Kidney (tissue), 14 donors: ENCODE data around the gene YPEL2. TPM values are rescaled to one million over a fixed set of nuclear protein-coding genes. Genes with fewer than 3 reads are reported as not detected.
"Not testable (repeated sequence)": the region's sequence is repeated elsewhere in the genome, so short reads cannot be mapped to it uniquely, and the experiment has no call there.

ENCODE experiments used
- DNase-seq, 5 donors: peaks; one replicate each; pipeline ENCODE4 v3.0.0-alpha.2; 2013 to 2020
- FAIRE-seq: peaks from 2 replicates; lab custom pipeline; 2012; peaks lifted over from hg19 to GRCh38; lab: Jason Lieb, UNC
- H3K27ac ChIP-seq, 2 donors: one replicate each; pipeline ENCODE4 v1.7.0; 2013; ENCODE audit warnings: low read depth in 2 of 2, low read length in 2 of 2, inconsistent platforms in 1 of 2
- H3K27me3 ChIP-seq: one replicate; pipeline ENCODE4 v1.7.1; 2013; ENCODE audit warnings: low read length, inconsistent platforms; ENCODE audit not compliant: control insufficient read depth, insufficient read depth
- H3K36me3 ChIP-seq, 3 donors: one replicate each; pipeline versions ENCODE4 v1.7.0 to v1.7.1; 2013; ENCODE audit warnings: low read length in 3 of 3, control low read depth in 1 of 3, inconsistent platforms in 1 of 3; ENCODE audit not compliant: insufficient read depth in 3 of 3, control insufficient read depth in 2 of 3
- H3K4me1 ChIP-seq, 3 donors: one replicate each; pipeline versions ENCODE4 v1.7.0 to v1.7.1; 2013; ENCODE audit warnings: low read length in 3 of 3, inconsistent platforms in 1 of 3, low read depth in 1 of 3; ENCODE audit not compliant: control insufficient read depth in 2 of 3, insufficient read depth in 2 of 3
- H3K4me3 ChIP-seq, 3 donors: one replicate each; pipeline versions ENCODE4 v1.7.0 to v1.8.1; 2013; ENCODE audit warnings: low read length in 3 of 3, control low read depth in 1 of 3, inconsistent platforms in 1 of 3
- H3K9ac ChIP-seq, 3 donors: one replicate each; pipeline versions ENCODE4 v1.7.0 to v1.7.1; 2013; ENCODE audit warnings: low read length in 3 of 3, control low read depth in 1 of 3, inconsistent platforms in 1 of 3
- H3K9me3 ChIP-seq, 3 donors: one replicate each; pipeline versions ENCODE4 v1.7.0 to v1.7.1; 2013; ENCODE audit warnings: low read length in 3 of 3, control low read depth in 1 of 3, inconsistent platforms in 1 of 3; ENCODE audit not compliant: control insufficient read depth in 2 of 3, insufficient read depth in 1 of 3
- intact Hi-C: fragments of 100-400 bp; cut with DNase I; formaldehyde crosslinking; loops from one replicate; pipeline ENCODE4 v1.11.1; 2022
- polyA plus RNA-seq: library from polyadenylated mRNA; stranded (reverse); fragments of 350-450 nt; fragmentation: Illumina TruSeq; extraction: RNeasy Lipid Tissue Mini Kit (QIAGEN cat#74804); gene quantifications from one replicate; pipeline ENCODE4 v1.2.3, GENCODE V29; 2014; ENCODE audit warnings: low read depth, low replicate concordance; ENCODE audit not compliant: insufficient read depth
- total RNA-seq: library from RNA; stranded (reverse); fragmentation: NEBNext Ultra II Directional; extraction: Animal tissue kit (Norgen Biotek cat#: 25700); gene quantifications from one replicate; pipeline ENCODE4 v1.2.1, GENCODE V29; 2021
- TF ChIP-seq, protein P1 (sequence below): IDR thresholded peaks from 3 replicates; pipeline ENCODE4 v1.5.1; 2012; ENCODE audit warnings: mild to moderate bottlenecking, moderate library complexity, borderline replicate concordance; ENCODE audit not compliant: insufficient read depth; ENCODE audit errors: extremely low read depth
- donor health status: control.
- donor health status: control.
- donor health status: control.
- donor health status: control.
- donor health status: control.
- donor health status: DM: yes; HTN: yes; CAD: no.
- donor health status: Normal renal cell carcinoma (clear cell type).

YPEL2 gene
- total and polyA plus RNA-seq, 2 donors from 2014 or later, result 9.0 to 53.6 TPM

DNA sequence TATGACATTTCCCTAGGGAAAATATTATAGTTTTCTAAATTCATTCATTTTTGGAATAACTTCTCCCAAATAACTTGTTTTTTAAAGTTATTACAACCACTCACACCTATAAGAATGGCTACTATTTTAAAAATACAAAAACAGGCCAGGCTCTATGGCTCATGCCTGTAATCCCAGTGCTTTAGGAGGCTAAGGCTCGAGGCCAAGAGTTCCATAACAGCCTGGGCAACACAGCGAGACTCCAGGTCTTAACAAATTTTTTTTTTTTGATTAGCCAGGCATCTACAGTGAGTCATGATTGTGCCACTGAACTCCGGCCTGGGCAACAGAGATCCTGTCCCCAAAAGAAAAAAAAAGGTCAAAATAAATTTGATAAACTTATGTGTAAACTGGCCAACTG lies 43.6 kb upstream of the YPEL2 start:
- intact Hi-C loops, result no loop called here
- no peak overlapping the region for H3K9ac ChIP-seq
- H3K9me3 ChIP-seq, result no peaks in the 10 kb centered on the region
- H3K4me1 ChIP-seq, result no peaks in the 10 kb centered on the region
- H3K27me3 ChIP-seq, result no peaks in the 10 kb centered on the region
- H3K36me3 ChIP-seq, result no peaks in the 10 kb centered on the region
- TF ChIP-seq, protein P1, sequence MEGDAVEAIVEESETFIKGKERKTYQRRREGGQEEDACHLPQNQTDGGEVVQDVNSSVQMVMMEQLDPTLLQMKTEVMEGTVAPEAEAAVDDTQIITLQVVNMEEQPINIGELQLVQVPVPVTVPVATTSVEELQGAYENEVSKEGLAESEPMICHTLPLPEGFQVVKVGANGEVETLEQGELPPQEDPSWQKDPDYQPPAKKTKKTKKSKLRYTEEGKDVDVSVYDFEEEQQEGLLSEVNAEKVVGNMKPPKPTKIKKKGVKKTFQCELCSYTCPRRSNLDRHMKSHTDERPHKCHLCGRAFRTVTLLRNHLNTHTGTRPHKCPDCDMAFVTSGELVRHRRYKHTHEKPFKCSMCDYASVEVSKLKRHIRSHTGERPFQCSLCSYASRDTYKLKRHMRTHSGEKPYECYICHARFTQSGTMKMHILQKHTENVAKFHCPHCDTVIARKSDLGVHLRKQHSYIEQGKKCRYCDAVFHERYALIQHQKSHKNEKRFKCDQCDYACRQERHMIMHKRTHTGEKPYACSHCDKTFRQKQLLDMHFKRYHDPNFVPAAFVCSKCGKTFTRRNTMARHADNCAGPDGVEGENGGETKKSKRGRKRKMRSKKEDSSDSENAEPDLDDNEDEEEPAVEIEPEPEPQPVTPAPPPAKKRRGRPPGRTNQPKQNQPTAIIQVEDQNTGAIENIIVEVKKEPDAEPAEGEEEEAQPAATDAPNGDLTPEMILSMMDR, result no peak
- no peak overlapping the region for H3K27ac ChIP-seq
- DNase-seq (no peak), FAIRE-seq (no peak)
- no peak overlapping the region for H3K4me3 ChIP-seq

DNA sequence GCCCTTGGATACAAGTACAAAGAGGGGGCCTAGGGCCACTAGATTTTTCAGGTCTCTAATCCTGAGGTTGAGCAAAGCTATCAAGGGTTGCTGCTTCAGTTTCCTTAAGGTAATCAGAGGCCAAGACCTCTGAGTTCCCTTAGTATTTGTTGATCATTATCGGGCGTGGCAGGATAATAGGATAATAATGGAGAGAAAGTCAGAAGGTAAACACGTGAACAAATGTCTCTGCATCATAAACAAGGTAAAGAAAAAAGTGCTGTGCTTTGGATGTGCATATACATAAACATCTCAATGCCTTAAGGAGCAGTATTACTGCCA lies 41.5 kb upstream of the YPEL2 start:
- intact Hi-C loops, result no loop called here
- Histone ChIP-seq H3K9me3 (no peaks in the 10 kb centered on the region), H3K9ac (no peak overlapping the region), H3K4me1 (no peaks in the 10 kb centered on the region), H3K27ac (no peak overlapping the region), H3K27me3 (no peaks in the 10 kb centered on the region), H3K4me3 (no peak overlapping the region), H3K36me3 (no peaks in the 10 kb centered on the region)
- no peak for DNase-seq
- TF ChIP-seq, protein P1, result no peak
- FAIRE-seq, result no peak

DNA sequence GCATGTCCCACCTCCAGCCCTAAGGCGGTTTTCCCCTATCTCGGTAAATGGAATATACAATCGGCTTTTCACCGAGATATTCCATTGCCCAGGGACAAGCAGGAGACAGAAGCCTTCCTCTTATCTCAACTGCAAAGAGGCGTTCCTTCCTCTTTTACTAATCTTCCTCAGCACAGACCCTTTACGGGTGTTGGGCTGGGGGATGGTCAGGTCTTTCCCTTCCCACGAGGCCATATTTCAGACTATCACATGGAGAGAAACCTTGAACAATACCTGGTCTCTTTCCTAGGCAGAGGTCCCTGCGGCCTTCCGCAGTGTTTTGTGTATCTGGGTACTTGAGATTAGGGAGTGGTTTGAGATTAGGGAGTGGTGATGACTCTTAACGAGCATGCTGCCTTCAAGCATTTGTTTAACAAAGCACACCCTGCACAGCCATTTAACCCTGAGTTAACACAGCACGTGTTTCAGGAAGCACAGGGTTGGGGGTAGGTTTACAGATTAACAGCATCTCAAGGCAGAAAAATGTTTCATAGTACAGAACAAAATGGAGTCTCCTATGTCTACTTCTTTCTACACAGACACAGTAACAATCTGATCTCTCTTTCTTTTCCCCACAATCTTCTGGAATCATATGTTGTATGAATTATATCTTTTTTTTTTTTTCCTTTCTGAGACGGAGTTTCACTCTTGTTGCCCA lies 41.0 kb upstream of the YPEL2 start:
- H3K4me1 ChIP-seq, H3K27ac ChIP-seq, intact Hi-C loops, H3K27me3 ChIP-seq, FAIRE-seq, H3K36me3 ChIP-seq, H3K4me3 ChIP-seq, H3K9ac ChIP-seq, H3K9me3 ChIP-seq: not testable (repeated sequence)
- DNase-seq, result peak in 1 of 5 donors; percentile 34

DNA sequence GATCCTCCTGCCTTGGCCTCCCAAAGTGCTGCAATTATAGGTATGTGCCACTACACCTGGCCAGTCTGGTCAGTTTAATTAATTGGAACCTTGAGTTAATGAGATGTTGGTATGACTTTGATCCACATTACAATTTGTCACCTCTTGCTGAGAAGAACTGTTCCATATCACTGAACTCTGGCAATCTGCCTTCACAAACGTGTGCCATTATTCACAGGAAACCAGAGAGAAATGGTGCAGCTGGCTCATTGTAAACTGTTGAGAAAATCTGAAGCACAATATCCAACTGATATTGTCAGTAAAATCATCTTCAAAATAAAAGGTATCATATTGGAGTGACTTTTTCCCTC lies 39.3 kb upstream of the YPEL2 start:
- TF ChIP-seq, protein P1, result no peak
- H3K36me3 ChIP-seq, result no peaks in the 10 kb centered on the region
- no peak overlapping the region for H3K9ac ChIP-seq
- peaks cover 0 to 2% (median 0%) of the 10 kb centered on the region in 3 donors for H3K4me1 ChIP-seq
- DNase-seq (no peak), FAIRE-seq (no peak)
- intact Hi-C loops, result no loop called here
- H3K27ac ChIP-seq, result no peak overlapping the region
- H3K27me3 ChIP-seq, result no peaks in the 10 kb centered on the region
- H3K4me3 ChIP-seq, result no peak overlapping the region
- H3K9me3 ChIP-seq, result no peaks in the 10 kb centered on the region
